Upper lobe of right lung (tissue), 1 donor: ENCODE measurements around the gene REST. TPM values are rescaled to one million over a fixed set of nuclear protein-coding genes. Genes with fewer than 3 reads are reported as not detected.
A peak's percentile ranks its signal among the peaks of the same experiment; 100 is the strongest.

ENCODE experiments used
- ATAC-seq: fragments of 200-7000 bp; cut with Tn5 transposase; one replicate; pipeline ENCODE4 v1.9.1; 2020; ENCODE audit warnings: mild to moderate bottlenecking, moderate library complexity
- DNase-seq: peaks from one replicate; pipeline ENCODE4 v3.0.0-alpha.2; 2020
- H3K27ac ChIP-seq: fragments of 200-600 bp; one replicate; pipeline ENCODE4 v1.8.0; 2022
- H3K27me3 ChIP-seq: fragments of 200-600 bp; one replicate; pipeline ENCODE4 v1.8.0; 2022; ENCODE audit warnings: mild to moderate bottlenecking
- H3K36me3 ChIP-seq: fragments of 200-600 bp; one replicate; pipeline ENCODE4 v1.8.0; 2022
- H3K4me1 ChIP-seq: fragments of 200-600 bp; one replicate; pipeline ENCODE4 v1.8.0; 2022
- H3K4me3 ChIP-seq: fragments of 200-600 bp; one replicate; pipeline ENCODE4 v1.8.0; 2022; ENCODE audit warnings: mild to moderate bottlenecking
- H3K9me3 ChIP-seq: fragments of 200-600 bp; one replicate; pipeline ENCODE4 v1.8.0; 2022
- intact Hi-C: fragments of 100-400 bp; cut with DNase I; formaldehyde crosslinking; loops from one replicate; pipeline ENCODE4 v1.11.0; 2022
- total RNA-seq: library from RNA; stranded (reverse); fragmentation: NEBNext Ultra II Directional; extraction: Animal tissue kit (Norgen Biotek cat#: 25700); gene quantifications from one replicate; pipeline ENCODE4 v1.2.1, GENCODE V29; 2021
- TF ChIP-seq, protein P1 (sequence below): fragments of 200-600 bp; IDR thresholded peaks from one replicate; pipeline ENCODE4 v1.8.0; 2022; ENCODE audit warnings: antibody characterized with exemption
- donor health status: DM: no; HTN: yes; CAD: no; lungs with severe emphysema.

Gene REST
- total RNA-seq, 1 donor from 2014 or later = 39.0 TPM

GRCh38 chr4:56986192-56986591, 78.5 kb downstream of the REST start:
- Histone ChIP-seq H3K27ac (no peak overlapping the region), H3K9me3 (no peaks in the 10 kb centered on the region), H3K27me3 (no peaks in the 10 kb centered on the region), H3K4me1 (peaks cover 14% of the 10 kb centered on the region), H3K4me3 (no peak overlapping the region), H3K36me3 (peaks cover 55% of the 10 kb centered on the region)
- TF ChIP-seq, protein P1, sequence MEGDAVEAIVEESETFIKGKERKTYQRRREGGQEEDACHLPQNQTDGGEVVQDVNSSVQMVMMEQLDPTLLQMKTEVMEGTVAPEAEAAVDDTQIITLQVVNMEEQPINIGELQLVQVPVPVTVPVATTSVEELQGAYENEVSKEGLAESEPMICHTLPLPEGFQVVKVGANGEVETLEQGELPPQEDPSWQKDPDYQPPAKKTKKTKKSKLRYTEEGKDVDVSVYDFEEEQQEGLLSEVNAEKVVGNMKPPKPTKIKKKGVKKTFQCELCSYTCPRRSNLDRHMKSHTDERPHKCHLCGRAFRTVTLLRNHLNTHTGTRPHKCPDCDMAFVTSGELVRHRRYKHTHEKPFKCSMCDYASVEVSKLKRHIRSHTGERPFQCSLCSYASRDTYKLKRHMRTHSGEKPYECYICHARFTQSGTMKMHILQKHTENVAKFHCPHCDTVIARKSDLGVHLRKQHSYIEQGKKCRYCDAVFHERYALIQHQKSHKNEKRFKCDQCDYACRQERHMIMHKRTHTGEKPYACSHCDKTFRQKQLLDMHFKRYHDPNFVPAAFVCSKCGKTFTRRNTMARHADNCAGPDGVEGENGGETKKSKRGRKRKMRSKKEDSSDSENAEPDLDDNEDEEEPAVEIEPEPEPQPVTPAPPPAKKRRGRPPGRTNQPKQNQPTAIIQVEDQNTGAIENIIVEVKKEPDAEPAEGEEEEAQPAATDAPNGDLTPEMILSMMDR = no peak
- DNase-seq (no peak), ATAC-seq (no peak)
- intact Hi-C loops = no loop called here

- no peak for DNase-seq
- Histone ChIP-seq H3K4me3 (no peak overlapping the region), H3K9me3 (no peaks in the 10 kb centered on the region), H3K4me1 (peaks cover 7% of the 10 kb centered on the region), H3K27me3 (no peaks in the 10 kb centered on the region), H3K27ac (no peak overlapping the region), H3K36me3 (peaks cover 63% of the 10 kb centered on the region)
- intact Hi-C loops = no loop called here
- no peak for ATAC-seq
- TF ChIP-seq, protein P1 = no peak
Measured at GRCh38 chr4:56986952-56987351, 79.3 kb downstream of the REST start.

- TF ChIP-seq, protein P1 = no peak
- DNase-seq (no peak), ATAC-seq (no peak)
- Histone ChIP-seq H3K4me3 (no peak overlapping the region), H3K27me3 (no peaks in the 10 kb centered on the region), H3K27ac (no peak overlapping the region), H3K9me3 (no peaks in the 10 kb centered on the region), H3K36me3 (peaks cover 92% of the 10 kb centered on the region), H3K4me1 (no peaks in the 10 kb centered on the region)
- intact Hi-C loops = no loop called here
Measured at GRCh38 chr4:56990109-56990905, 82.6 kb downstream of the REST start.

- no peaks in the 10 kb centered on the region for H3K27me3 ChIP-seq
- intact Hi-C loops = no loop called here
- no peaks in the 10 kb centered on the region for H3K4me1 ChIP-seq
- DNase-seq (no peak), ATAC-seq (peak; percentile 53)
- TF ChIP-seq, protein P1 = no peak
- H3K9me3 ChIP-seq = no peaks in the 10 kb centered on the region
- H3K27ac ChIP-seq = no peak overlapping the region
- no peak overlapping the region for H3K4me3 ChIP-seq
- peaks cover 84% of the 10 kb centered on the region for H3K36me3 ChIP-seq
Measured at GRCh38 chr4:56995525-56995924, 87.8 kb downstream of the REST start.

DNA sequence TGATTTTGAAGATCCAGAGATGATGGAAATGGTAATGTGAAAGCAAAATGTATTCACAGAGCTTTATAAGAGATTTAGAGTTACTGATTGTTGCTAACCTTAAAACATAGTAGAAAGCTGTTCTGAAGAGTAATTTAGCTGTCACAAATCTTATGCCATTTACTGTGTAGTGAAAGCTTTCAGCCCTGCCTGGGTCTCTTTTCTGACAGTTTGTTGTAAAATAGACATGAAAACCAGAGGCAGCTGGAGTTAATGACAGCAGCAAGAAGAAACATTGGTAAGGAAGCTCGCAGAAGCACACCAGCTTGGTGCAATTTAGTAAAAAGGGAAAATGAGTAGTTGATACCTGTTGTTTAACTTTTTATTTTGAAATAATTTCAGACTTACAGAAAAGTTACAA, 92.1 kb downstream of the REST start:
- no peaks in the 10 kb centered on the region for H3K27me3 ChIP-seq
- no peak overlapping the region for H3K27ac ChIP-seq
- DNase-seq (no peak), ATAC-seq (no peak)
- intact Hi-C loops = no loop called here
- TF ChIP-seq, protein P1 = no peak
- peaks cover 81% of the 10 kb centered on the region for H3K36me3 ChIP-seq
- H3K4me3 ChIP-seq = no peak overlapping the region
- H3K4me1 ChIP-seq = no peaks in the 10 kb centered on the region
- no peaks in the 10 kb centered on the region for H3K9me3 ChIP-seq
